HG03442 (cell line): ENCODE results near the gene PIK3CB.
"Not testable (repeated sequence)": the region's sequence is repeated elsewhere in the genome, so short reads cannot be mapped to it uniquely, and the experiment has no call there.

Experiments used
- ATAC-seq: cut with Tn5 transposase; IDR thresholded peaks from one replicate; pipeline ENCODE4 v1.9.1; 2021; ENCODE audit warnings: mild to moderate bottlenecking, moderate library complexity; ENCODE audit not compliant: unreplicated experiment

The PIK3CB gene

DNA sequence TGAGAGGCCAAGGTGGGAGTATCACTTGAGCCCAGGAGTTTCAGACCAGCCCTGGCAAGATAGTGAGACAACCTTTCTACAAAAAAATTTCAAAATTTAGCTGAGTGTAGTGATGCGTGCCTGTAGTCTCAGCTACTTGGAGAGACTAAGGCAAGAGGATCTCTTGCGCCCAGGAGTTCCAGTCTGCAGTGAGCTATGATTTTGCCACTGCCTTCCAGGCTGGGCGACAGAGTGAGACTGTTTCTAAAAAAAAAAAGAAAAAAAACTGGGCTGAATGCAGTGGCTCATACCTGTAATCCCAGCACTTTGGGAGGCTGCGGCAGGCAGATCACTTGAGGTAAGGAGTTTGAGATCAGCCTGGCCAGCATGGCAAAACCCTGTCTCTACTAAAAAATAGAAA lies 14.0 kb upstream of the PIK3CB start:
- no peak for ATAC-seq

DNA sequence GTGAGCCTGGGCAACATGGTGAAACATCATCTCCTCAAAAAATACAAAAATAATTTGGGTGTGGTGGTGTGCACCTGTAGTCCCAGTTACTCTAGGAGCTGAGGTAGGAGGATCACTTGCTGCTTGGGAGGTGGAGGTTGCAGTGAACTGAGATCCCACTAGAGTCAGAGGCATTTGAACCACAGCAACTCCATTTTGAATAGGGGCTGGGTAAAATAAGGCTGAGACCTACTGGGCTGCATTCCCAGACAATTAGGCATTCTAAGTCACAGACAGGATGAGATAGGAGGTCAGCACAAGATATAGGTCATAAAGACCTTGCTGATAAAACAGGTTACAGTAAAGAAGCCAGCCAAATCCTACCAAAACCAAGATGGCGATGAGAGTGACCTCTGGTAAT lies 12.1 kb upstream of the PIK3CB start:
- ATAC-seq, result not testable (repeated sequence)

- no peak for ATAC-seq
Observed at GRCh38 chr3:138846262-138846791, 11.6 kb upstream of the PIK3CB start.

GRCh38 chr3:138845771-138846173 lies 11.0 kb upstream of the PIK3CB start:
- no peak for ATAC-seq

GRCh38 chr3:138845181-138845601 lies 10.5 kb upstream of the PIK3CB start:
- ATAC-seq, result no peak

DNA sequence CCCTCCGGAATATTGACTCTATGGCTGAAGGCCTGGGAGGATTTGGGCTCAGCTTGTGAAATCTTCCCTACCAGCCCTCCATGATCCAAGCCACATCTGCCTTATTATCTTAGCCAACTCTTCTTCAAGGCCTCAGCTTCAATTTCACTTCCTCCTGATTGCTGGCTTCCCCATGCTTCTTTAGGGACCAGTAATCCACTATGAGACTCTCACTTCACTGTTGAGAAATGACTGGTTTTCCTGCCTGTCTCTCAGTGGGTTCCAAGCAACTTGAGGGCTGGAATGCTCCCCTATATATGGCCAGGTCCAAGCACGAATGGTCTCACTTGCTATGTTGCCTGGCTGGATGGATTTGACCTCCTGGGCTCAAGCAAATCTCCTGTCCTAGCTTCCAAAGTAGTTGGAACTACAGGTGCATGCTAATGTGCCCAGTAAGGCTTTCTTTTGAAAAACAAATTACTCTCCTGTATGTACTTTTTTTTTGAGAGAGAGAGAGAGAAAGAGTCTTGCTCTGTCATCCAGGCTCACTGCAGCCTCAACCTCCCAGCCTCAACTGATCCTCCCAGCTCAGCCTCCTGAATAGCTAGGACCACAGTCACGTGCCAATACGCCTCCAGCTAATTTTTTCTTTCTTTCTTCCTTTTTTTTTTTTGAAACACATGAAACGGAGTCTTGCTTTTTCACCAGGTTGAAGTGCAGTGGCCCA lies 7.9 kb upstream of the PIK3CB start:
- ATAC-seq, result no peak

GRCh38 chr3:138838385-138838784 lies 3.7 kb upstream of the PIK3CB start:
- ATAC-seq, result not testable (repeated sequence)

DNA sequence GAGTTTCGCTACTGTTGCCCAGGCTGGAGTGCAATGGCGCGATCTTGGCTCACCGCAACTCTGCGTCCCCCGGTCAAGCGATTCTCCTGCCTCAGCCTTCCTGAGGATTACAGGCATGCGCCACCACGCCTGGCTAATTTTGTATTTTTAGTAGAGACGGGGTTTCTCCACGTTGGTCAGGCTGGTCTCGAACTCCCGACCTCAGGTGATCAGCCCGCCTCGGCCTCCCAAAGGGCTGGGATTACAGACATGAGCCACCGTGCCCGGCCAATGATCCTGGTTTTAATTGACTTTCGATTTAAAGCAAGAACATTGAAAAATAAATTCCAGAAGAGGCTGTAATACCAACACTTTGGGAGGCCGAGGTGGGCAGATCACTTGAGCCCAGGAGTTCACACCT lies 1.1 kb upstream of the PIK3CB start:
- not testable (repeated sequence) for ATAC-seq

DNA sequence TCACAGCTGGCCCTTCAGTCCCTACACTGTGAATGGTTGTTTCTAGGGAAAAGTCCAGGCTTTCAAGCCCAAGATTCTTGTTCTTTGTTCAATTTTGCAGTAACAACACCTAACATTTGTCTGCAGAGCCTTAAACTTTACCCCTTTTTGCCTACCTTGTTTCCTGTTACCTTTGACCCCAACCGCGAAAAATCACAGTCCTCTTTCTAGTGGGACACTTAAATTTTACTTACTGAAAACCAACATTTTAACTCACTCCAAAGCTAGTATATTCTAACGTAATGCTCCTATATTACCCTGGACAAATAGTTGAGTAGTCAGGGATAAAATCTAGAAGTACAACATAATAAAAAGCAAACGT lies 649 bp upstream of the PIK3CB start:
- no peak for ATAC-seq

- ATAC-seq, result peak; percentile 39
Observed at GRCh38 chr3:138833899-138834595, 681 bp downstream of the PIK3CB start.

DNA sequence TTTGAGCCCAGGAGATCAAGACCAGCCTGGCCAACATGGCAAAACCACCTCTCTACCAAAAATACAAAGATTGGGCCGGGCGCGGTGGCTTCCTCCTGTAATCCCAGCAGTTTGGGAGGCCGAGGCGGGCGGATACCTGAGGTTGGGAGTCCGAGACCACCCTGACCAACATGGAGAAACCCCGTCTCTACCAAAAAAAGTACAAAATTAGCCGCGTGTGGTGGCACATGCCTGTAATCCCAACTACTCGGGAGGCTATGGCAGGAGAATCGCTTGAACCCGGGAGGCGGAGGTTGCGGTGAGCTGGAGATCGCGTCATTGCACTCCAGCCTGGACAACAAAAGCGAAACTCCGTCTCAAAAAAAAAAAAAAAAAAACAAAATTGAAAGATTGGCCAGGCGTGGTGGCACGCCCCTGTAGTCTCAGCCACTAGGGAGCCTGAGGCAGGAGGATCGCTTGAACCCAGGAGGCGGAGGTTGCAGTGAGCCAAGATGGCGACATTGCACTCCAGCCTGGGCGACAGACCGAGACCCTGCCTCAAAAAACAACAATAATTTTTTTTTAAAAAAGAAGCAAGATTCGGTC lies 2.2 kb downstream of the PIK3CB start:
- ATAC-seq, result not testable (repeated sequence)

- ATAC-seq, result no peak
Observed at GRCh38 chr3:138829886-138830510, 4.7 kb downstream of the PIK3CB start.

DNA sequence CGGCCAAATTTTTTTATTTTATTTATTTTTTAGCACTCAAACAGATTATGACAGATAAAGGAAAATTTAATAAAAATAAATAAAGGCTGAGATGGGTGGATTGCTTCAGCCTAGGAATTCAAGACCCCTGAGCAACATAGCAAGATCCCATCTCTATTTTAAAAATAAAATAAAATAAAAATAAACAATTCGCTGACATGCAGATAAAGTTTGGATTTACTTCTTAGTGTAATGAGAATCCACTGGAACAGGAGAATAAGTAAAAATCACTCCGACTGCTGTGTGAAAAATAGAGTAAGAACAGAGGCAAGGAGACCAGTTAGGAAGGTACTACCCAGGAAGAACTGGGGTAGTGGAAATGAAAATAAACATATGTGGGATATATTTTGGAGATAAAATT lies 5.6 kb downstream of the PIK3CB start:
- no peak for ATAC-seq

GRCh38 chr3:138827222-138827621 lies 7.5 kb downstream of the PIK3CB start:
- ATAC-seq, result no peak

DNA sequence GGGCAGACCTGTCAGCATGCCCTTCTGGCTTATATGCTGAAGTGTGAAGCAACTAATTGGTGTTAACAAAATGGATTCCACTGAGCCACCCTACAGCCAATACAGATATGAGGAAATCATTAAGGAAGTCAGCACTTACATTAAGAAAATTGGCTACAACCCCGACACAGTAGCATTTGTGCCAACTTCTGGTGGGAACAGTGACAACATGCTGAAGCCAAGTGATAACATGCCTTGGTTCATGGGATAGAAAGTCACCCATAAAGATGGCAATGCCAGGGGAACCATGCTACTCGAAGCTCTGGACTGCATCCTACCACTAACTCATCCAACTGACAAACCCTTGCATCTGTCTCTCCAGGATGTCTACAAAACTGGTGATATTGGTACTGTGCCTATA lies 9.4 kb downstream of the PIK3CB start:
- no peak for ATAC-seq

GRCh38 chr3:138824114-138824506 lies 10.6 kb downstream of the PIK3CB start:
- no peak for ATAC-seq

DNA sequence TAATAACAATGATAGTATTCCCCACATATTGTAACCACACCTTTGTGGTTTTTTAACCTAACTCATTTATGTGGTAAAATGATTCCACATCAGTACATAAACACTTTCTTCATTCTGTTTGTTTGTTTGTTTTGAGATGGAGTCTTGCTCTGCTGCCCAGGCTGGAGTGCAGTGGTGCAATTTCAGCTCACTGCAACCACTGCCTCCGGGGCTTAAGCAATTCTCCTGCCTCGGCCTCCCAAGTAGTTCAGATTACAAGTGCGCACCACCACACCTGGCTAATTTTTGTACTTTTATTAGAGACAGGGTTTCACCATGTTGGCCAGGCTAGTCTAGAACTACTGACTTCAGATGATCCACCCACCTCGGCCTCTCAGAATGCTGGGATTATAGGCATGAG lies 14.3 kb downstream of the PIK3CB start:
- not testable (repeated sequence) for ATAC-seq

DNA sequence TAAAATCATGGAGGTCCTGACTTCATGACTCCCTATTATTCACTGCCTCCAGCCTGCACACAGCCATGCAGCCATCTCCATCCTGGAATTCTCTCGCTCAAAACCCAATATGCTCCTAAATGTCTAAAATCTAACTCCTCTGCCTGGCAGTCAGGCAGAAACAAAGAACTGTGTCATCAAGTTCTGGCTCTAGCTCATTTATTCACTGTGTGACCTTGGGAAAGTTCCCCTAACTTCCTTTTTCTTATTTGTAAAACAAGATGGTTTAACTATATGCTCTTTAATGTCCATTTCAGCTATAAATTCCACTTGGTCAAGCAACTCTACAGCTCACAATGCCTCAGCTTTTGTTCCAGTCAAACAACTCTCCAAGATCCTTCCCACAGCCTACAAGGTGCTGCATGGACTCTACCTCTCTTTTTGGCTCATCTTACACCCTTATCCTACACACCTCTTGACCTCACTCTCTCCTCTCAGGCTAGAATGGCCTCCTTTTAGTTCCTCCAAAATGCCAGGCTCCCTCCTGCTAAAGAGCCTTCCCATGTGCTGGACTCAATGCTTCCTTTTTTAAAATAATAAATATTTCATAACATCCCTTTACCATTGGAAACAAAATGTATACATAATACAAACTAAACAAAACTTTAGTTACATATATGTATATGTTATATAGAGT lies 16.4 kb downstream of the PIK3CB start:
- no peak for ATAC-seq

DNA sequence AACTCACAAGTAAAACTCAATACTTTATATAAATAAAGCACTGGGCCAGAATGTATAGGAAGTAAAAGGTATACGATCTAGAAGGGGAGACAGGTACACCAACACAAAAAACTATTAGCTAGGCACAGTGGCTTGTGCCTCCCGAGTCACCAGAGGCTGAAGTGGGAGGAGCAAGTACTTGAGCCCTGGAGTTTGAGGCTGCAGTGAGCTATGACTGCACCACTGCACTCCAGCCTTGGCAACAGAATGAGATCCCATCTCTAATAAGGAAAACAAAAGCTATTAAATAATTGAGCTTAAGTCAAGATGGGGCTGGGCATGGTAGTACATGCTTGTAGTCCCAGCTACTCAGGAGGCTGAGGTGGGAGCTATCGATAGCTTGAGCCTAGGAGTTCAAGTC lies 17.0 kb downstream of the PIK3CB start:
- ATAC-seq, result no peak

DNA sequence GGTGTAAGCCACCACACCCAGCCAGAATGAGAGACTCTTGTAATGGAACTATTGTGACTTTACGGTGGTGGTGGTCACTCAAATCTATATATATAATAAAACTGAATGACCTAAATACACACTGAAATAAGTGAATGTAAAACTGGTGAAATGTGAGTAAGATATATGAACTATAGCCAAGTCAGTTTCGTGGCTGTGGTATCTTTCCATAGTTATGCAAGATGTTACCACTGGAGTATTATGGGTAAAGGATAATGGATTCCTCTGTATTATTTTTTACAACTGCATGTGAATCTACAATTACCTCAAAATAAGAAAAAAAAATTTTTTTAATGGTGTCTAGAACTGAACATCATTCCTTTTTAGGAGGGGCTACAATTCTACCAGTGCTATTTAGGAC lies 21.9 kb downstream of the PIK3CB start:
- no peak for ATAC-seq
